Stimulated activated CD4-positive, alpha-beta T cell treated with anti-CD3 and anti-CD28 coated beads, Interleukin-12 subunit alpha, Interleukin-12 subunit beta, amount 100 ng/mL, for 4 hours (primary cell): Measurements from ENCODE around the gene AUNIP.

Source experiments
- DNase-seq: peaks from one replicate; pipeline ENCODE4 v3.0.0-alpha.2; 2020

Gene AUNIP

DNA sequence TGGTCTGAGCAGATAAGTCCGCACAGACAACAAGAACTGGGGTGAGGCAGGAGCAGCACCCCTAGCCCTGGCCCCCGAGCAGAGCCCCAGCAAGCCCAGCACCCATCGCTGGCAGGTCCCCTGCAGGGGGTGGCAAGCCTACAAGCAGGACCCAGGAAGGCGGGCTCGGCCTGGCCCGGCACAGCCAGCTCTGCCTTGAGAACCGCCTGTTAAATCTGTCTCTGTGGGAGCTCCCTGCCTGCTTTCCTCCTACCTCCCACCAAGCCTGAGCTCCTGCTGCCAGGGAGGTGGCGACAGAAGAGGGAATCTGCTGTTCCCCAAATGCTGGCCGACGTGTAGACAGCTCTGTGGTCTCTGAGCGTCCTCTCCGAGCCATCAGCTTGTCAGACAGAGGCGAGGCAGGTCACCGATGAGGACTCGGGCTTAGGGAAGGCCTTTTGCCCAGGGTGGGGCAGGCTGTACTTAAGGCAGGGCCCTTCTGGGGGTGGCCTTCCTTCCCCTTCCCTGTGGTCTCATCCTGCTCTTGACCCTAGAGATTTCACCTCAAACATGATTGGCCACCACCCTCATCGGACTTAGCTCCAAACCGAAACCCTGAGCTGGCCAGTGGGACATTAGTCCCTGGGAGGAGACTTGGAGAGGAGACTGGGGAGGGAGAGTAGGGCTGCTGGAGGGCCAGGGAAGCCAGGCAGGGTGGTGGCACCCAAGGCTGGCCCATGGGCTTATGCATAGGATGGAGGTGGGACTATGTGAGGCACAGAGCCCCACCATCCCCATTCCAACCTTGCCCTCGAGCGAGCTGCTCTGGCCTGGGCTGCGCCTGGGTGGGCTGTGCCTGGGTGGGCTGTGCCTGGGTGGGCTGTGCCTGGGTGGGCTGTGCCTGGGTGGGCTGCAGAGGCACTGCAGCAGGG is 51.5 kb downstream of the AUNIP start:
- no peak for DNase-seq

DNA sequence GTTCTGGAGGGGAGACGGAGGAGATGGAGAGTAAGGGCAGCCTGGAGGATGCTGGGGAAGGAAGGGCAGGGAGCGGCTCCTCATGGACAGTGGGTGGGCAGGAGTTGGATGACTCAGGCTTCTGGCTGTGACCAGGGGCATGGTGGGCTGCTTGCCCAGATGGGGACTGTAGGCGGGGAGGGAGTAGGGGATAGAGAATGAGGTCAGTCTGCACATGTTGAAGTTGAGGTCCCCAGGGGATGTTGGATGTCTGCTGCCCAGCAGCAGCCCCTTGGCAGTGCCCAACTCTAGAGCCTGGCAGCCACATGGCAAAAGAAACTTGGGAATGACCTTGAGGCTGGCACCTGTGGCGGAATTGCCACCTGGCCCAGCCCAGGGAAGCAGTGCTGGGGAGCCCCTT is 52.8 kb downstream of the AUNIP start:
- DNase-seq: no peak

DNA sequence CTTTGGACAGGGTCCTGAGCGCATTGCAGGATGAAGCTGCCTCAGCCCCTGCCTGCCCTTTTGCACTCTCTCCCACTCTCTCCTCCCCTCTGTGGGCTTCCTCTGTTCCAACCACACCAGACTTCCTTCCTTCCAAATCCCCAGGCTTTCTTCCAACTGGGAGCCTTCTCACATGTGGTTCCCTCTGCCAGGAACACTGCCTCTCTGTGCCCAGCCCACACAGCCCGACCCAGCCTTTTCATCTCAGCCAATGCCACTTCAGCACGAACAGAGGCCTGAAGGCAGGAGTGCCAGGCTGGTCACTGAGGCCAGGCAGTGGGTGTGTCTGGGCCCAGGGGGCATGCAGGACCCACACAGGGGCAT is 53.4 kb downstream of the AUNIP start:
- no peak for DNase-seq

DNA sequence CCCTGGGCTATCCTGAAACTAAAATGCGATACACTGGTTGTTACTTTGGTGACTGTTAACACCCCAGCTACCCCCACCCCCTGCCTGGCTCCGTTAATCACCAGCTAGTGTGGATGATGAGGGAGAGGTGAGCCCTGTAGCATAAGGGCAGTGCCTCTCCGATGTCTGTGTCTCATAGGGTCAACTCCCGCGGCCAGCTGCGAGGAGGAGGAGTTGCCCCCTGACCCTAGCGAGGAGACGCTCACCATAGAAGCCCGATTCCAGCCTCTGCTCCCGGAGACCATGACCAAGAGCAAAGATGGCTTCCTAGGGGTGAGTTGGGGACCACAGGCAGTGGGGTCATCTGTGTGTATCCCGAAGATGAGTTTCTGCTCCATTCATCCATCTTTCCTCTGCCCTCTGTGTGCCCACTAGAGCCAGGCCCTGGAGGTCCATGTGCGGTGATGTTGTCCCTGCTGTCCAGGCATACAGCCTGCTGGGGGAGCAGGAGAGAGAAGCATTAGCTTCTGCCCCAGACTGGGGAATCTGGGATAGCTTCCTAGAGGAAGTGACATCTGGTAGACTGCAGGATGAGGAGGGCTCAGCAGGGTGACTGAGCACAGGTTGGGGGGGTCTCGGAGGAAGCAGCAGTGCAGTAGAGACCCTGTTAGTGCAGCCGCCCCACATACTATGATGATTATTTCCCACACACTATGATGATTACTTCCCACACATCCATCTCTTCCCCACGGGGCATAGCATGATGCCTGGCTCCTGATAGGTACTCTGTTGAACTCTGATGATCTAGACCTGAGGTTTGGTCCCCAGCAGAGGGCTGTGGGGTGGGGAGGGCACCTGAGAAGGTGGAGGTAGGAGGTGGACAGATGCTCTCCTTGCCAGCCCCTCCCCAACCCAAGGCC is 54.0 kb downstream of the AUNIP start:
- no peak for DNase-seq

DNA sequence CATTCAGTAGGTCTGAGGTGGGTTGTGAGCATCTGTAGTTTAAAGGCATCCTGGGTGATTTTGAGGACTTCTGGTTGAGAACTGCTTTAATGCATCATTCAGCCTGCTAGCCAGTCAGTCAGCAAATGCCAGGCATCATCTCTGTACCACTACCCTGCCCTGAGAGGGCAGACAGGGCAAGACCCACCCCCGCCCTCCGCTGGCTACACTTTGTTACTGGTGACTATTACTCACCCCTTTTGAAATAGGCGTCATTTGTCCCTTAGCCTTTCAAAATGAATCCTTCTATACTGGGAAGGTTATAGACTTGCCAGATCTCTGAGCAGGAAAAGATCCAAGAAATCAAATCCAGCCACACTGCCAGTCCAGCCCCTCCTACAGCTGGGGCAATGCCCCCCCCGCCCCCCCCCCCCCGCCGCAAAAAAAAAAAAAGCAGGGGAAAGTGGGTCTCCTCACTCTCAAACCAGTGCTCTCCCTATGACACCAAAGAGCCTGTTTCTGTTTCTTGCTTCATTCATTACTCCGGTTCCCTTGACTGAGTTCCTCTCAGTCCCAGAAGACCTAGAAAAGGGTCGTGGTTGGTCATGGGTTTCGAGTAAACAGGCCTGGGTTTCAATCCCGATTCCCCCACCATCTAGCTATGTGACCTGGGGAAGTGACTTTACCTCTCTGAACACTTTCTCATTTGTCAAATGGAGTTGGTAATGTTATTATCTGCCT is 54.9 kb downstream of the AUNIP start:
- DNase-seq: no peak

DNA sequence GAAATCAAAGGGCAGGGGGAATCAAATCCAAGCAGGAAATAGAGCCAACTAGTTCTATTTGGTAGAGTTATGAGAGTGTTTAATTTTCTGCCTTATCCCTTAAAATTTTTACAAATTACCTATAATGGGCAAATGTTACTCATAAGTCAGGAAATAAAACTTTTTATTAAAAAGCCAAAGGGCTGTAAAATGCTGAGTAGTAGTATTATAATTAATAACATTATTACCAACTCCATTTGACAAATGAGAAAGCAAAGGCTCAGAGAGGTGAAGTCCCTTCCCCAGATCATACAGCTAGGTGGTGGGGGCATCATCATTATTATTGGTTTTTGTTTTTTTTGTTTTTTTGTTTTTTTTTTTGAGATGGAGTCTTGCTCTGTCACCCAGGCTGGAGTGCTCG is 55.9 kb downstream of the AUNIP start:
- no peak for DNase-seq

DNA sequence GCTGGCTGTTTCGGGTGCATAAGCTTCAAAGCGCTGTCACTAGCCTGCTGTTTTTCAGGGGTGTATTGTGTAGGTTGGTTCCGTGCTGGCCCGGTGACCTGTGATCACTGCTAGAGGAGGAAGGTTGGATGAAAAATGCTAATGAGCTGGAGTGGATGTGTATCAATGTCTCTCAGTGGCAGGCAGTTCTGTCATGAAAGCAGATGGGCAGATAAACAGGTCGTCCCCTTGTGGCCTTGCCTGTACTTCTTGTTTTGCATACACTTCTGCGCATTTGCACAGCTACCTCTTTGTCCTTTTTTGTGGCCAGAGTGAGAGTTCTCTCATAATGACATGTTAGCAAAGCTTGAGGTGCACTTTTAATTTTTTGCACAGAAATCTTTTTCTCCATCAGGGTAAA is 56.3 kb downstream of the AUNIP start:
- no peak for DNase-seq

DNA sequence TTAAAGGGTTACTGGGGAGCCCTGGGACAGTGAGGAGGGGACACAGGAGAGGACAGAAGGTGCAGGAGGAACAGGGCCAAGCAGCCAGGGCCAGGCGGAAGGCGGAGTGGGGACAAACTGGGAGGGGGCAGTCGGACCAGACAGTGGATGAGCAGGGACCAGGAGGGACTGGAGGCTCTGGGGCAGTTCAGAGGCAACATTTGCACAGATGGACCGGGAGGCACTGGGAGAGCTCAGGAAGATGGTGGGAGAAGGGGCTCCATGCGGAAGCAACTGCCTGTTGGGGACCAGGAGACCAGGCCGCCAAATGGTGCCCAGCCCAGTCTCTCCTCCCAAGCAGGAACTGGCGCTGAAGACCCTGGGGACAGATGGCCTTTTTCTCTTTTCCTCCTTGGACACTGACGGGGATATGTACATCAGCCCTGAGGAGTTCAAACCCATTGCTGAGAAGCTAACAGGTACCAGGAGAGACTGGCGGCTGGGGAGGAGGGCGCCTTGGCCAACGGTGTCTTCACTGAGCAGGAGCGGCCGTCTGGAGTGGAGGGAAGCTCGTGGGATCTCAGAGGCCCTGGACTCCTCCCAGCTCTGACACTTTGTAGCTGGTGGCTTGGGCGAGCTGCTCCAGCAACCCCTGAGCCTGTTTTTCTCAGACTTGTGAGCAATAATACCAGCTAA is 58.4 kb downstream of the AUNIP start:
- DNase-seq: no peak

DNA sequence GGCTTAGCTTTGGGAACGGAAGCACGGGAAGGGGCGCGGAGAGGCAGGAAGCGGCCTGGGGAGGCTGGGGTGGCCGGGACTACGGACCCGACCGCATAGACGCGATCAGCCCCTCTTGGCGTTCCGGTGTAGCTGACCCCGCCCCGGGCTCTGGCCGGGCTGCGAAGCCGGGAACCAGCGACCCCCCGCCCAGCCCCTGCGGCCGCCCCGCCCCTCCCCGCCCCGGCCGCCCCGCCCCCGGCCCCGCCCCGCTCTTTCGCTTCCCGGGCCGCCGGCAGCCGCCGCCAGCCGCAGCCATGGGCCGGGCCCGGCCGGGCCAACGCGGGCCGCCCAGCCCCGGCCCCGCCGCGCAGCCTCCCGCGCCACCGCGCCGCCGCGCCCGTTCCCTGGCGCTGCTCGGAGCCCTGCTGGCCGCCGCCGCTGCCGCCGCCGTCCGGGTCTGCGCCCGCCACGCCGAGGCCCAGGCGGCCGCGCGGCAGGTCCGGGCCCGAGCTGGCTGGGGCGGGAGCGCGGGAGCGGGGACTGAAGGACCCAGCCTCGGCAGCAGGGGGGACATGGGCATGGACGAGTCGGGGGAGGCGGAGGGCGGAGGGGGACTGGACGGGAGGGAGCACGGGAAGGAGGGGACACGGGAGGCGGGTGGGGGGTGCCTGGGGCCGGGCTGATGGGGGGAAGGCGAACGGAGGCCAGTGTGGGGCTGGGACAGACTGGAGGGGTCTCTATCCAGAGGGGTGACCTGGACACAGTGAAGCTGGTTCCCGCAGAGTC is 59.1 kb downstream of the AUNIP start, which contains the start of gene SELENON:
Gene SELENON, plus strand, starts transcription at position 259 of the 768 bp plus-strand sequence. Its CDS starts 38 bp downstream, at position 297.
- peak; percentile 42 for DNase-seq

DNA sequence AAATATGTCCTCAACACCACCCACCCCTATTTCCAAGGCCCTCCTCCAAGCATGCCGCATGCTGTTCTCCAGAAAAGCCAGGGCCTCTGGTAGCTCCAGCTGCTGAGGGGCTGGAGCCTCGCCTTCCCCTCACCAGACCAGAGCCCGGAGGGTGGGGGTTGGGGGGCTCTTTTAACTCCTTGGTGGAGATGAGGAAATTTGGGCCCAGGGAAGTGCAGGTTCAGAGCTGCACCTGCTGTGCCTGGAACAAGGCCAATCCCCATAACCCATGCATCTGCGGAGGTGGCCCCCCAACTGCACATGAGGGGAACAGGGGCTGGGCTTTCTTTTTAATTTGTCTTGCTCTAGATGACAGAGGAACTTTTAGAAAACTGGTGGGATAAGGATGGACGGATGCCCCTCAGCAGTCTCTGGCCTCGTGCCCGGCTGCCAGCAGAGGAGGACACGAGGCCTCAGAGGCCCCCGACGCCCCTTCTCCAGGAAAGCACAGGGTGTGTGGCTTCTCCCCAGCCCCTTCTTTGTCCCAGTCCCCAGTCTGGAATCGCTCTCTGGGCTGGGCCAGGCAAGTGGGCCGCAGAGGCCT is 59.8 kb downstream of the AUNIP start:
- no peak for DNase-seq

DNA sequence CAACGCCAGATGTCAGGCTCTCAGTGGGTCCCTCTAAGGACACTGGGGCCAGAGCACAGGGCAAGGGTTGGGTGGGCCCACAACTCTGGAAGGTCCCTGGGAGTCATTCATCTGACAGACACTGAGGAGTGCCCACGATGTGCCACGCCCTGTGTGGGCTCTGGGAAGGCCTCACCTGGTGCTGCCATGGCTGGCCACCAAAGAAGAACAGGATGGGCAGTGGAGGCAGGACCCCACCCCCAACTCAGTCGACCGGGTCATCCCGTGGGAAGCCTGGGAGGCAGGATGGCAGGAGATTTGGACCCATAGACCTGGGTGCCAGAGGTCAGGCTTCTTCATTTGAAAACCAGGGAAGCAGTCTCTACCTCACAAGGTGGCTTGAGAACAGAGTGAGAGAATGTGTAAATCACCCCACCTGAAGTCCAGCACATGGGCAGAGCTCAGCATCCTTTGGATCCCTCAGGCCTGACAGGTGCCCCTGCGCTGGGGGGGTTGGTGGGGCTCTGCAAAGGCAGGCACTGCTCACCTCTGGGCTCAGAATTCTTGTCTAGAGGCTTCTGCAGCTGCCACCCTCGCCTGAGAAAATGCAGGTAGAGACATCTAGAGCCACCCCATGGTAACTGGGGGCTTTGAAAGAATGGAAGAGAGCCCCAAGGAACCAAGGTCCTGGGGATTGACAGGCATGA is 60.4 kb downstream of the AUNIP start:
- no peak for DNase-seq

DNA sequence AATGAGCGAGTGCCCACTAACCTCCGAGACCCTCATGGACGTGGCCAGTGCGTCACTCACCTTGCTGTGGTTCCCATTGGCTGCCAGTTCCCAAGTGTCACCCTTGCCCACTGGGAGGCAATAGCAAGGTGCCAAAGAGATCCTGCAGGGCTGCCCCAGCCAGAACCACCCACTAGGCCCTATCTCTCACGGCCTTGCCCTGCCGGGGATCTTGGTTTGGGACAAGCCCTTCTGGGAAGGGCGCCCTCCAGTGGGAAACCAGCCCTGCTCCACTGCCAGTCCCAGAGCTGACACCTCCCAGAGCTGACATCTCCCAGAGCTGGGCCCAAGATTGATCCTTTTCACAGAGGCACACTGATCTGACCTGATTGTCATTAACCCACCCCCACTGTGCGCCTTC is 61.3 kb downstream of the AUNIP start:
- DNase-seq: peak; percentile 35

DNA sequence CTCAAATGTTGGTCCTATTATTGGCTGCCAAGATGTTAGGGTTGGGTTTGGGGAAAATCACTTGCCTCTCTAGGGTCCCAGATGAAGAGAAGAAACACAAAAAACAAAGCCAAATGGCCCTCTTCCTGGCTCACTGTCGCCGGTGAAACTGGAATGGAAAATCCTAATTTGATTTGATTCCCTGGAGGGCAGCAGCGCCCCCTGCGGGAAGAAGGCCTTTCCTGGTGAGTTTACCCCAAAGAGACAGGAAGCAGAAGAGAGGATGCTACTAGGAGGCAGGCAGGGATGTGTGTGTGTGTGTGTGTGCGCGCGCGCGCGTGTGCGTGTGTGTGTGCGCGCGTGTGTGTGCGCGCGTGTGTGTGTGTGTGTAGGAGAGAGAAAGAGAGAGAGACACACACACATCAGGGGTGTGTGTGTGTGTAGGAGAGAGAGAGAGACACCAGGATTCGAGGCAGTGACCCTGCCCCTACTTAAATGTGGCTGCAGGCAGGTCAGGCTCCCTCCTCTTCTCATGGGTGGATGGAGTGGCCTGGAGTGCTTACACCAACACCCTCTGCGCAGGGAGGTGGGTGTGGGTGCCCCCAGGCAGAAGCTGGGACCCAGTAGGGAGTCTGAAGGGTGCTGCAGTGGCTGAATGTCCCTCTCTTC is 62.3 kb downstream of the AUNIP start:
- DNase-seq: peak; percentile 87

DNA sequence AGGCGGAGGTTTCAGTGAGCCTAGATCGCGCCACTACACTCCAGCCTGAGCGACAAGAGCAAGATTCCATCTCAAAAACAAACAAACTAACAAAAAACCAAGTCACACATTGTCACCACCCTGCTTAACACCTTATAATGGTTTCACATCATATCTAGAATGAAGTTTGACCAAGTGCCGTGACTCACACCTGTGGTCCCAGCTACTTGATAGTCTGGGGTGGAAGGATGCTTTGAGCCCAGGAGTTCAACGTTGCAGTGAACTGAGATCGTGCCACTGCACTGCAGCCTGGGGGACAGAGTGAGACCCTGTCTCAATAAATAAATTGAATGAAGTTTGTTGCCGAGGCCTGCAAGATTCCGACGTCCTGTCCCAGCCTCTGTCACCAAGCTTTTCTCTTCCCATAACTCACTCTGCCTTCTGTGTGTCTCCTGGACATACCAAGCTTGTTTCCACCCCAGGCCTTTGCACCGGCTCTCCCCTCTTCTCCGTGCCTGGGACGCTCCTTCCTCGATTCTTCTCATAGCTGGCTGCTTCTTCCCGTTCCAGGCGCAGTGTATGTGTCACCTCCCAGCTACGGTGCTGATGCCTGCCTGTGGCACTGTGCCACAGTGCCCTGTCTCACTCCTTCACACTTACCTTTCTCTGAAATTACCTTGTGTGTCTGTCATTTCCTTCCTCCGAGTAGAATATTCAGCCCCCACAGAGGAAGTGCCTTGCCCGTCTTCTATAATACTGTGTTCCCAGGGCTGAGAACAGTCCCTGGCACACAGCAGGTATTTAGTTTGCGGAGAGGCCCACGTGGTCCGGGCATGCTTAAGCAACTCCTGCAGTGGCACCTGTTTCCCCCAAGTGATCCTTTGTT is 63.1 kb downstream of the AUNIP start:
- no peak for DNase-seq

DNA sequence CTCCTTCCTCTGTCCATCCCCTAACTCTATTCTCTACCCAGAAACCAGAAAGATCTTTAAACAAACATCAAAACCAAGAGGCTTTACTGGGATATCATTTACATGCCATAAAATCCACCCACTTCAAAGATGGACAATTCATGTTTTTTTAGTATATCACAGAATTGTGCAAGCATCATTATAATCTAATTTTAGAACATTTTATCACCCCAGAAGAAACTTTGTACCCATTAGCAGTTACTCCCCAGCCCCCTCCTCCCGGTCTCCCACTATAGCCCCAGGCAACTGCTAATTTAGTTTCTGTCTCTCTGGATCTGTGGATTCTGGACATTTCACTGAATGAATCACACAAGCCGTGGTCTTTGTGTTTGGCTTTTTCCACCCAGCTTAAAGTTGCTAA is 64.0 kb downstream of the AUNIP start:
- no peak for DNase-seq

DNA sequence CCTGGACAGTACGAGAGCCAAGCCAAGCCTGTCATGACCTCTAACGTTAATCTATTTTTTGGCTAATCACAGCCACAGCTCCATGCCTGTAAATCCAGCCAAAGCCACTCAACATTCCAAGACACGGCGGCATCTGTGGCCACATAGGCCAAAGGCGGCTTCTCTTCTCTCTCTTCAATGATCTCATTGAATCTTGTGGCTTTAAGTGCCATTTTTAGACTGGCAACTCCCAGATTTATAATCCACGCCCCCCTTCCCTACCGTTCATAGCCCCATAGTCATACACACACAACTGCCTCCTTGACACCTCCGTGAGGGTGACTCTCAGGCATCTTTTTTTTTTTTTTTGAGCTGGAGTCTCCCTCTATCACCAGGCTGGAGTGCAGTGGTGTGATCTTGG is 64.9 kb downstream of the AUNIP start:
- no peak for DNase-seq

DNA sequence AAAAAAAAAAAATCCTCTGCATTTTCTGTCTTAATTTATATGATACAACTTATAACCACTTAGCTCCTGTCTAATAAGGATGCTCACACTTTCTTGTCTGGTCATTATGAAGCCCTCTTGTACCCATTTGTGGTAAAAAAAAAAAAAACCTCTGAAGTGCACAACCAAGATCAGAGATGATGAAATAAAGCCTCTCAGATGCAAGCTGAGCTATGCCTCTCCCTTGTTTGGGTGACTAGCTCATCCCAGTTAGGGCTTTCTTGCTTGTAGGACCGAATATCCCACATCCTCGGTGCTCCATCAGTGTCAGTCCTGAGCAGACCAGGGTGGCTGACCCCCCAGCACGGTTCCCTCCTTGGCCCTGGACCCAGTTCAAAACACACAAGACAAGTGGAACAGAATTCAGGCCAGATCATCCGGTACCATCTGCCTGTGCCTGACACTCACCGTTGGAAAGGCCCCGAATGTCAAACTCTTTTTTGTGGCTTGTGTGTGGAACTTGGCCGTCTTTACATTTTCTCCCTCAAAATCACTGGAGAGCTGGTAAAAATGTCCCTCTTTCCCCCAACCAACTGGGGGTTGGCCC is 65.6 kb downstream of the AUNIP start:
- no peak for DNase-seq

DNA sequence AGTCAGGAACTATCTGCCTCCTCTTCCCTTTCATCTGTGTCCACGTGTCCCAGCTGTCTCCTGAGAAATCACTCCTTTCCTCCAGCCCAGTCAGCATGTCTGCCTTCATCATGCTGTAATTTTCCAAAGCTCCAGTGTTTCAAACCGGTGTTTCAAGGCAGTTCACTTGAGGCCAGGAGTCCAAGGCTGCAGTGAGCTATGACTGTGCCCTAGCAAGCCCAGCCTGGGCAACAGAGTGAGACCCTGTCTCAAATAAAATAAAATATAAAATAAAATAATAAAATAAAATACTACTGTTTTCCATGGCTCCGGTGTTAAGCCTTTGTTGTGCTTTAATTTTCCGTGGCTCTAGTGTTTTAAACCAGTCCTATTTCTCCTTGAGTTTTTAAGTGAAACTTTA is 67.1 kb downstream of the AUNIP start:
- no peak for DNase-seq

DNA sequence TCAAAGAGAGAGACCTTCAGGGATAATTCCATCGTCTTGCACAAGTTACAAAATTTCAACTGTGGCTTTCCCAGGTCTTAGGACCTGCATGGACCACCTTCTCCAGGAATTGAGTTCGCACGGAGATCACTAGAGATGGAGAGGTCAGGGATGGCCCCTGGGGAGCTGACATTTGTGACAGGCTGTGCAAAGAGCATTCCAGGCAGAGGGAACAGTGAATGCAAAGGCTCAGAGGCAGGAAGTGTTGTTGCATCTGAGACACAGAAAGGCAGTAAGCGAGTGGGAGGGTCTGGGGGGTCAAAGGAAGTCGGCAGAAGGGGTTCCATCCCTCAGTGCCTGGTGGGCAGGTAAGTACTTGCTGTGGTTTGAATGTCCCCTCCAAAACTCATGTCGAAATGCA is 68.8 kb downstream of the AUNIP start:
- DNase-seq: no peak
